CD4-positive, alpha-beta T cell treated with Interleukin-4 for 1 hour (primary cell): ENCODE measurements around the gene HASPIN.
A peak's percentile ranks its signal among the peaks of the same experiment; 100 is the strongest.

ENCODE experiments used
- DNase-seq, 2 donors: peaks; one replicate each; pipeline ENCODE4 v3.0.0-alpha.2; 2020 to 2022

Gene HASPIN

GRCh38 chr17:3723556-3724377, at the start of gene HASPIN:
HASPIN (plus strand) TSS chr17:3723903; CDS start chr17:3723936, 33 bp downstream.
- DNase-seq = peak; percentile 91

DNA sequence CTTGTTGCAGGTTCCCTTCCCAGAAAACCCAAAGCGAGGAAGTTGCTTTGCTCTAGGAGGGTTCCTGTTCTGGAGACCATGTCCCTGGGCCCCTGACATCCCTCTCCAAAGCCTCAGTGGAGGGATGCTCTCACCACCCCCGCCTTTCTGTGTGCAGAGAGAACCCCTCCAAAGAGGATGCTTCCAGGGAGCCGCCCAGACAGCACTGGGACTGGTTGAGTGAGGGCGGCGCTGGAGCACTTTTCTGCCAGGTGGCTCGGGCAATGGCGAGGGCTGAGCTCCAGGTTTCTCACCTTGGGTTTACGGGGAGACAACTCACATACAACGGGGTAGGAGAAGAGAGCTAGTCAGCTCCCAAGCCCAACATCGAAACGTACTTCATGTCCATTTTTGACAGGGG, 47.8 kb upstream of the HASPIN start:
- DNase-seq = no peak

DNA sequence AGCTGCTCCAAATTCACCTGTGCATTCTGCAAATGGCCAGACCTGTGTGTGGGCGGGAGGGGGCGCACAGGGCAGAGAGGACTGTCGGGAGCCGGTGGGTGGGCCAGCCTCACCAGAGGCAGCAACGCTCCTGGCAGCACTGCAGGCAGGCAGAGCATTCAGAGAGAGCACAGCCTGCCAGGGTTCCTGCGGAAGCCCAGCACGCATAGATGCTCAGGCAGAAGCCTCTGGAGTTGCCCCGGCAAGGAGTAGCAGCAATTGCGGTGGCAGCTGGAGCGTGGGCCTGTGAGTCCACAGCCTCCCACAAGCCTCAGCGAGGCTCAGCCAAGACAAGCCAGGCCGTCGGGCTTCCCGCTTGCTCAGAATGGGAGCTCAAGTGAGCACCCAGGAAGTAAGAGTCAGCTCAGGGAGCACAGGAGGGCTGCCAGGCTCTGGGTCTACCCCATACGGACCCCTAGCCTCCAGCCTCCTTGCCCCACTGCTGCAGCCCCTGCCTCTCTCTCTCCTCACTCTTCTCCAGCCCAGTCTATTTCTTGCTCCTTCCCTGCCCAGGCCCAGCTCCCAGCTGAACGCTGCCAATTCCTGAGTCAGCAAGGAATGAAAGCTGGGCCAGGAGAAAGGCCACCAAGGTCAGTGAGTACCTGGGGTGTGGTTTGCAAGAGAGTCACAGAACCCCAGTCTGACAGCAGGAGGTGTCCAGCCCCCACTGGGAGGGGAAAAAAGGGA, 45.4 kb upstream of the HASPIN start:
- DNase-seq = no peak

- DNase-seq = no peak
Measured at GRCh38 chr17:3678821-3679530, 44.7 kb upstream of the HASPIN start.

DNA sequence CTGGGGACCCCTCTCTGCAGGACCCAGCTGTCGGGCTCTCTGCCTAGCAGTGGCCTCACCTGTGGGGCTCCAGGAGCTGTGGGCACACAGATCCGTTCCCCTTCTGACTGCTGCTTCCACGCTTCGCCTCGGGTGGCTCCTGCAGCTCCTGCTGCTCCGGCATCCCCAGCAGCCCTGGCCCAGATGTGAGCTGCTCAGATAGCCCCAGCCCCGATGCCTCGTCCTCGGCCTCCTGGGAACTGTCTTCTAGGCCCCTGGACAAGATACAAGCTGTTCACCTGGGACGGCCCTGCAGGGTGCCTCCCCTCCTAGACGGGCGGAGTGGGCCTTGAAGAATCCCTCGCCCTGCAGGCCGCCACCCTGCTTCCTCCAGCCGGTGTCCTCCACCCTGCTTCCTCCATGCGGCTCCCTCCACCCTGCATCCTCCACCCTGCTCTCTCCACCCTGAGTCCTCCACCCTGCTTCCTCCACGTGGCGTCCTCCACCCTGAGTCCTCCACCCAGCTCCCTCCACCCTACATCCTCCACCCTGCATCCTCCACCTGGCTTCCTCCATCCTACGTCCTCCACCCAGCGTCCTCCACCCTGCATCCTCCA, 44.1 kb upstream of the HASPIN start:
- DNase-seq = no peak

DNA sequence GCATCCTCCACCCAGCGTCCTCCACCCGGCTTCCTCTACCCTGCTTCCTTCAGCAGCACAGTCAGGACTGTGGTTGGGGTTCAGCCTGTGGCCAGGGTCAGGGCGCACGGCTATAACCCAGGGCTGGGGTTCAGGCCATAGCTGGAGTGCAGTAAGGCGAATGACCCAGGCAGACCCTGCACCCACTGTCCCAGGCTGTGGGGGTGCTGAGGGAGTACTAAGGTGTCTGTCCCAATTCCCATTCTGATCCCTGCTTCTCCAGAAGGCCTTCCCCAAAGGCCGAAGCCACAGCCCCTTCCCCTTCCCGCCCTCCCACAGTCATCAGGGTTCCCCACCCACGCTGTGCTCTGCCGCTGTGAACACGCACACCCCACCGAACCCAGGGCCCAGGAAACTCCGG, 42.6 kb upstream of the HASPIN start:
- DNase-seq = no peak

DNA sequence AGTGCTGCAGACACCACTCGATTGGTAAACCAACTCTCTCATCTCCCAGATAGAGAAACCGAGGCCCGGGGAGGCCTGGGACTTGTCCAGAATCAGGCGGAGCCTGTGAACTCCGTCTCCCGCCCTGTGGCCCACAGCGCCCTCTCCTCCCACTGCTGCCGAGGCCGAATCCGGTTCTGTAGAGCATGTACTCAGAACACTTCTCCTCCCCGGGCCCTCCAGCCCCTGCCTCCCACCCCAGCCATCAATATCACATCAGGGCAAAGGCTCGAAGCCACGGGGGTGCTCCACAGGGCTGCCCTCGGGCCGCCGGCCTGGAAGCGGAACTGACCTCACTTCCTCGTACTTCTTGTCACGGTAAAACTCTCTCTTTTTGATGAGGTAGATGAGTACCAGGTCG, 42.1 kb upstream of the HASPIN start:
- DNase-seq = no peak

DNA sequence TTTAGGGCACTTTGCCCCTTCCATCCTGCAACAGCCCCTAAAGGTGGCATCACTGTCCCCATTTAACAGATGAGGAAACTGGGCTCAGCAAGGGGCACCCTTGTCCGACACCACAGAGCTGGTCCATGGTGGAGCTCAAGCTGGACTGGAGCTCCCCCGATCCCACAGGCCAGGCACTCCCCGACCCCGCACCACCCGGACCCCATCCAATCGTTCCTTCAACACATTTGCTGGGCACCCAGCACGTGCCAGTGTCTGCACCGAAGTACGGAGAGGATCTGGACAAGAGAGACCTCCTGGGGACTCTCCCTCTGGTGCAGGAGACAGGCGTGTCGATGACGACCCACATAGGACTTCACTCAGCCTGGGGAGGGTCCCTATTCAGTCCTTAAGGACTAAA, 41.7 kb upstream of the HASPIN start:
- no peak for DNase-seq

DNA sequence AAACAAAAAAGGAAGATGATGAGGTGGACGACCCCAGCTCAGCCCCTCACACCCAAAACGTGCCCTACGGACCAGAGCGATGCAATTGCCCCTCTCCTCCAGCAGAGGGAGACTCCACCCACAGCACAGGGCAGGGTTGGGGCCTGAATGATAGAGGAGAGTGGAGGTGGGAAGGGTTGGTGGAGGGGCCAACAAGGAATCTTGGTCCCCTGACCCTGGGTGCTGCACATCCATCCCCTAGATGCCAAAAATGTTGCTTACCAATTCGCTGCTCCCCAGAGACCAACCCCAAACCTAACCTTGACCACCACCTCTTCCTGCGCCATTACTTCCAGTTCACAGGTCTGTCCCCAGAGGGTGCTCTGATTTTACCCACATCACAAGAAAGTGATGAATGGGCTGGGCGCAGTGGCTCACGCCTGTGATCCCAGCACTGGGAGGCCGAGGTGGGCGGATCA, 40.6 kb upstream of the HASPIN start:
- peak; percentile 64 to 67 for DNase-seq

GRCh38 chr17:3685174-3685573, 38.5 kb upstream of the HASPIN start:
- no peak for DNase-seq

- no peak for DNase-seq
Measured at GRCh38 chr17:3688027-3688553, 35.6 kb upstream of the HASPIN start.

- DNase-seq = no peak
Measured at GRCh38 chr17:3688852-3689261, 34.8 kb upstream of the HASPIN start.

- no peak for DNase-seq
Measured at GRCh38 chr17:3689262-3690093, 34.2 kb upstream of the HASPIN start.

DNA sequence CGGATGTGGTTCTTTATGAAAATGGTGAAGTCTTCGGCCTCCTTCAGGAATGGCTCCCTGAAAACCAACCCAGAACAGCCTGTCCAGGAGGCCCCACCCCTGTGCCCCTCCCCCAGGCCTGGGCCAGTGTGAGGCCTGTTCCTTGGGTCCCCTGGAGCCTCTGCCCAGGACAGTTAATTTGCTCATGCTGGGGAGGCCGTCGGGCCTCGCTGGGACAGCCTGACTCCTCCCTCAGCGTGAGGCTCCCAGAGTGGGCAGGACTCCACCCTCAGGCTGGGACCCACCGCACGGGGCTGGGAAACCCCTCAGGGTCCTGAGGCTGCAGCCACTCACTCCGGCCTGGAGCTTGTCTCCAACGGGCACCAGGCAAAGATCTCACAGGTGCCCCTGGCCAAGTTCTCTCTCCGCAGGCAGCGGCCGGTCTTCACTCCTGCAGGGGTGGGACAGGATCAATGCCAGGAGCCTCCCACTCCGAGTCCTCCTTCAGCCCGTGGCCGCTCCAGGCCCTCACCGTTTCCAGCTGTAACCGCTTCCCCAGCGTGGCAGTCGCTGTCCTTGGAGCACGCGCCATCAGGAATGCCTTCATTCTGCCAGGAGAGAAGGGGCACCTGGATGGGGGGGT, 33.5 kb upstream of the HASPIN start:
- no peak for DNase-seq

DNA sequence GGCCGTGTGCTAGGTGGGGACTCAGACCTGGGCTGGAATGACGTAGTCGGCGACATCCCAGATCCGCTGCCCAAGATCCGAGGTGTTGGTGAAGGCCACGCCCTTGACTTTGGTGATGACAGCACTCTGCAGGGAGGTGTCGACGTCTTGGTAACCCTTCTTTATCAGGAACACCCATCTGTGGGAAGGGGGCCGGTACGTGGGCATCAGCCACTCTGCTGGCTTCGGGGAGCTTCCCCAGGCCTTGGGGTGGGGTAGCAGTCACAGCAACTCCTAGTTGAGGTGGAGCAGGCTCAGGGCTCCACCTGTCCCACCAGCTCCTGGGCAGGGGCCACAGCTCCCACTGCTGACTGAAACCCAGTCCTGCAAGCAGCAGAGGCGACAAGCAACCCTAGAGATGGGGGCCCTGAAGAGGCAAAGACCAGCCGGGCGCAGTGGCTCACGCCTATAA, 32.1 kb upstream of the HASPIN start:
- DNase-seq = no peak

- no peak for DNase-seq
Measured at GRCh38 chr17:3692346-3692745, 31.4 kb upstream of the HASPIN start.

GRCh38 chr17:3693141-3693540, 30.6 kb upstream of the HASPIN start:
- no peak for DNase-seq

GRCh38 chr17:3693829-3694231, 29.9 kb upstream of the HASPIN start:
- DNase-seq = peak; percentile 42 to 62

GRCh38 chr17:3695129-3695722, 28.5 kb upstream of the HASPIN start:
- DNase-seq = no peak

GRCh38 chr17:3695723-3696411, 27.8 kb upstream of the HASPIN start, which contains the start of gene P2RX5:
P2RX5 (minus strand) TSS chr17:3696155; CDS start chr17:3696005, 150 bp downstream.
- peak; percentile 53 to 62 for DNase-seq
